Measurements from ENCODE around the gene TMED9. TPM values are rescaled to one million over a fixed set of nuclear protein-coding genes. Genes with fewer than 3 reads are reported as not detected.

TMED9 gene
- total RNA-seq, 1 experiment from 2014 or later, result 133 TPM

Other genes starting within 250 kb of the TMED9 start
- gene LMAN2, start 240.5 kb upstream of the TMED9 start, total RNA-seq (2021; ENCODE audit: unreplicated experiment), result 128 TPM
- 9.4 TPM for gene RGS14, start 234.3 kb upstream of the TMED9 start, total RNA-seq (2021; ENCODE audit: unreplicated experiment)
- not detected for gene SLC34A1, start 207.8 kb upstream of the TMED9 start, total RNA-seq (2021; ENCODE audit: unreplicated experiment)
- gene PFN3, start 191.5 kb upstream of the TMED9 start, total RNA-seq (2021; ENCODE audit: unreplicated experiment), result not detected
- gene F12, start 182.6 kb upstream of the TMED9 start, total RNA-seq (2021; ENCODE audit: unreplicated experiment), result 30.0 TPM
- gene GRK6, start 165.5 kb upstream of the TMED9 start, total RNA-seq (2021; ENCODE audit: unreplicated experiment), result 89.3 TPM
- gene PRR7, start 145.4 kb upstream of the TMED9 start, total RNA-seq (2021; ENCODE audit: unreplicated experiment), result 39.9 TPM
- 144 TPM for gene DBN1, start 118.6 kb upstream of the TMED9 start, total RNA-seq (2021; ENCODE audit: unreplicated experiment)
- 153 TPM for gene PDLIM7, start 94.6 kb upstream of the TMED9 start, total RNA-seq (2021; ENCODE audit: unreplicated experiment)
- gene DOK3, start 82.4 kb upstream of the TMED9 start, total RNA-seq (2021; ENCODE audit: unreplicated experiment), result 8.0 TPM
- gene DDX41, start 75.2 kb upstream of the TMED9 start, total RNA-seq (2021; ENCODE audit: unreplicated experiment), result 141 TPM
- gene FAM193B, start 37.6 kb upstream of the TMED9 start, total RNA-seq (2021; ENCODE audit: unreplicated experiment), result 54.0 TPM
- 25.2 TPM for gene B4GALT7, start 7.9 kb downstream of the TMED9 start, total RNA-seq (2021; ENCODE audit: unreplicated experiment)
- not detected for gene FAM153A, start 190.7 kb downstream of the TMED9 start, total RNA-seq (2021; ENCODE audit: unreplicated experiment)